SK-N-SH (cell line): Measurements from ENCODE around the gene ANXA7. TPM values are rescaled to one million over a fixed set of nuclear protein-coding genes. Genes with fewer than 3 reads are reported as not detected.

Experiments
- CTCF ChIA-PET: fragments of 300-600, 350-600 bp; formaldehyde crosslinking; extraction: SDS; loops from one replicate; lab custom pipeline; 2021; lab: Yijun Ruan, JAX
- POLR2A ChIA-PET: fragments of 350-600 bp; sonication (Branson Sonifier 250); formaldehyde crosslinking; extraction: SDS; loops from one replicate; lab custom pipeline; 2020; ENCODE audit warnings: antibody characterized with exemption, inconsistent platforms; lab: Yijun Ruan, JAX
- DNase-seq: peaks from one replicate; pipeline ENCODE4 v3.0.0; 2012
- H2AFZ ChIP-seq: fragments of 200-600 bp; sonication (generic); 2 replicates; pipeline ENCODE4 v1.8.1; 2016; ENCODE audit warnings: antibody characterized with exemption, mild to moderate bottlenecking, low read depth
- H3F3A ChIP-seq: fragments of 200-600 bp; sonication (generic); replicated peaks from 2 replicates; pipeline ENCODE3; 2016; ENCODE audit warnings: antibody characterized with exemption, mild to moderate bottlenecking; ENCODE audit not compliant: insufficient read depth
- H3K27ac ChIP-seq, 2 experiments: fragments of 200-500 bp in 1 of 2; fragments of 200-600 bp in 1 of 2; sonication (Bioruptor generic) in 1 of 2; sonication (generic), shearing (Covaris generic) in 1 of 2; 2 replicates each; pipeline versions ENCODE4 v1.5.1 to v1.6.1; 2014 to 2016; ENCODE audit warnings: low read depth in 2 of 2, inconsistent platforms in 1 of 2, low read length in 1 of 2, mild to moderate bottlenecking in 1 of 2, mixed read lengths in 1 of 2
- H3K27me3 ChIP-seq: fragments of 200-600 bp; sonication (generic), shearing (Covaris generic); 2 replicates; pipeline ENCODE4 v1.6.1; 2016; ENCODE audit warnings: mixed run types; ENCODE audit not compliant: insufficient read depth
- H3K36me3 ChIP-seq, 2 experiments: fragments of 200-500 bp in 1 of 2; fragments of 200-600 bp in 1 of 2; sonication (Bioruptor generic) in 1 of 2; sonication (generic) in 1 of 2; replicated peaks in 1 of 2; 2 replicates each; pipeline versions ENCODE3 to v1.5.1; 2014 to 2016; ENCODE audit warnings: low read length in 1 of 2, mild to moderate bottlenecking in 1 of 2; ENCODE audit not compliant: insufficient read depth in 2 of 2, control insufficient read depth in 1 of 2
- H3K4me1 ChIP-seq, 2 experiments: fragments of 200-500 bp in 1 of 2; fragments of 200-600 bp in 1 of 2; sonication (Bioruptor generic) in 1 of 2; sonication (generic), shearing (Covaris generic) in 1 of 2; 2 replicates each; pipeline versions ENCODE4 v1.5.1 to v1.6.1; 2014 to 2016; ENCODE audit warnings: low read depth in 1 of 2, low read length in 1 of 2, mixed run types in 1 of 2; ENCODE audit not compliant: insufficient read depth in 2 of 2, control insufficient read depth in 1 of 2
- H3K4me2 ChIP-seq: fragments of 200-600 bp; sonication (generic), shearing (Covaris generic); 2 replicates; pipeline ENCODE4 v1.6.1; 2017; ENCODE audit warnings: mixed run types
- H3K4me3 ChIP-seq, 2 experiments: fragments of 200-500 bp in 1 of 2; fragments of 200-600 bp in 1 of 2; sonication (Bioruptor generic) in 1 of 2; sonication (generic), shearing (Covaris generic) in 1 of 2; 2 replicates each; pipeline versions ENCODE4 v1.5.1 to v1.8.1; 2014 to 2016; ENCODE audit warnings: low read depth in 2 of 2, inconsistent platforms in 1 of 2, low read length in 1 of 2, mild to moderate bottlenecking in 1 of 2, mixed read lengths in 1 of 2, moderate library complexity in 1 of 2
- H3K79me2 ChIP-seq: fragments of 200-600 bp; sonication (generic); 2 replicates; pipeline ENCODE4 v1.8.1; 2017; ENCODE audit warnings: mild to moderate bottlenecking; ENCODE audit not compliant: insufficient read depth
- H3K9ac ChIP-seq: fragments of 200-600 bp; sonication (generic); 2 replicates; pipeline ENCODE4 v1.6.1; 2017; ENCODE audit warnings: mixed run types
- H3K9me2 ChIP-seq: fragments of 200-600 bp; sonication (generic); 2 replicates; pipeline ENCODE4 v1.6.1; 2017; ENCODE audit warnings: mixed run types
- H3K9me3 ChIP-seq: fragments of 200-600 bp; sonication (generic); 2 replicates; pipeline ENCODE4 v1.6.1; 2017; ENCODE audit warnings: mixed run types, mild to moderate bottlenecking, moderate library complexity
- H4K20me1 ChIP-seq: fragments of 200-600 bp; sonication (generic); 2 replicates; pipeline ENCODE4 v1.6.1; 2017; ENCODE audit warnings: mild to moderate bottlenecking, mixed run types; ENCODE audit not compliant: insufficient read depth
- CHD2 ChIP-seq: fragments of 150-350 bp; IDR thresholded peaks from 2 replicates; pipeline ENCODE4 v1.6.1; 2018; ENCODE audit warnings: low read length; ENCODE audit not compliant: partially characterized antibody
- FOSL2 ChIP-seq: IDR thresholded peaks from 2 replicates; pipeline ENCODE4 v1.4.0; 2012; ENCODE audit warnings: low read depth, mild to moderate bottlenecking, moderate library complexity, borderline replicate concordance
- FOXJ3 ChIP-seq: sonication (generic); formaldehyde crosslinking; IDR thresholded peaks from 2 replicates; pipeline ENCODE4 v1.5.1; 2020; ENCODE audit warnings: mild to moderate bottlenecking, missing genetic modification reagents
- IRF3 ChIP-seq: fragments of 150-350 bp; IDR thresholded peaks from 2 replicates; pipeline ENCODE4 v1.6.1; 2016; ENCODE audit warnings: mild to moderate bottlenecking, low read depth, low read length
- MAX ChIP-seq: IDR thresholded peaks from 2 replicates; pipeline ENCODE4 v1.4.0; 2012; ENCODE audit warnings: low read depth
- MXI1 ChIP-seq: IDR thresholded peaks from 2 replicates; pipeline ENCODE4 v1.6.1; 2012; ENCODE audit warnings: mild to moderate bottlenecking, low read depth, low read length, improper control_type of control experiment
- POLR2AphosphoS5 ChIP-seq: IDR thresholded peaks from 2 replicates; pipeline ENCODE4 v1.6.1; 2012; ENCODE audit warnings: low read depth, low read length
- SIN3A ChIP-seq: IDR thresholded peaks from 2 replicates; pipeline ENCODE4 v1.6.1; 2012; ENCODE audit warnings: low read depth, mild to moderate bottlenecking, low read length, moderate library complexity, borderline replicate concordance
- SMC3 ChIP-seq: IDR thresholded peaks from 2 replicates; pipeline ENCODE4 v1.6.1; 2012; ENCODE audit warnings: low read depth, low read length, improper control_type of control experiment
- USF1 ChIP-seq: IDR thresholded peaks from 2 replicates; pipeline ENCODE4 v1.4.0; 2012; ENCODE audit warnings: low read depth, borderline replicate concordance
- USF2 ChIP-seq: fragments of 150-350 bp; IDR thresholded peaks from 2 replicates; pipeline ENCODE4 v1.6.1; 2017; ENCODE audit warnings: antibody characterized with exemption, low read length, low read depth, borderline replicate concordance
- ZBTB33 ChIP-seq: IDR thresholded peaks from 2 replicates; pipeline ENCODE4 v1.4.0; 2012; ENCODE audit warnings: low read depth, borderline replicate concordance
- WGBS: methylation state at CpG from one replicate; pipeline ENCODE4 v1.1.6; 2017; ENCODE audit warnings: low lambda C conversion rate; 5-methylcytosine and 5-hydroxymethylcytosine counted together
- polyA plus RNA-seq, 3 experiments: library from polyadenylated mRNA; depleted of rRNA; stranded (reverse); fragments of >200 nt; gene quantifications; 2 replicates each; pipeline ENCODE4 v1.2.3, GENCODE V29; 2012

The ANXA7 gene
- polyA plus RNA-seq, 1 of the 3 experiments (the other 2 are of a cell fraction) = 65.7 TPM

GRCh38 chr10:73344269-73344668, 69.6 kb downstream of the ANXA7 start (continued):
- no peak for TF ChIP-seq USF1
- no peak for TF ChIP-seq USF2
- no peak for TF ChIP-seq FOSL2
- no peak for TF ChIP-seq CHD2
- TF ChIP-seq MXI1 = no peak
- TF ChIP-seq FOXJ3 (CRISPR knock-in tag) = no peak
- no peak for TF ChIP-seq SMC3
- no peak for TF ChIP-seq MAX
- TF ChIP-seq SIN3A = no peak

GRCh38 chr10:73340121-73340520, 73.7 kb downstream of the ANXA7 start:
- no CpG with 5 or more reads among the region's 3 CpGs for whole genome bisulfite sequencing
- H3K4me3 ChIP-seq = no peak overlapping the region
- ChIA-PET POLR2A (interaction anchor here (0.6 kb wide), 1 partner anchor 310 kb away, joined by 4 read pairs; no protein-coding TSS in a partner anchor), CTCF (no interaction called here)
- H4K20me1 ChIP-seq = no peaks in the 10 kb centered on the region
- no peak overlapping the region for H2AFZ ChIP-seq
- H3K9ac ChIP-seq = no peak overlapping the region
- no peak overlapping the region for H3K27ac ChIP-seq
- no peaks in the 10 kb centered on the region for H3K27me3 ChIP-seq
- H3K9me3 ChIP-seq = no peaks in the 10 kb centered on the region
- H3K4me2 ChIP-seq = no peak overlapping the region
- DNase-seq = no peak
- H3K4me1 ChIP-seq = no peaks in the 10 kb centered on the region; a peak in 1 of 4 replicates
- H3K36me3 ChIP-seq = no peaks in the 10 kb centered on the region
- no peaks in the 10 kb centered on the region for H3K9me2 ChIP-seq
- H3F3A ChIP-seq = no peaks in the 10 kb centered on the region
- no peak for TF ChIP-seq POLR2AphosphoS5
- TF ChIP-seq IRF3 = no peak
- TF ChIP-seq ZBTB33 = no peak
- no peaks in the 10 kb centered on the region for H3K79me2 ChIP-seq
